Activated naive CD4-positive, alpha-beta T cell treated with anti-CD3 and anti-CD28 coated beads, Interleukin-2, amount 50 U/mL, for 72 hours (primary cell): Measurements from ENCODE around the gene RAP1GAP2. TPM values are rescaled to one million over a fixed set of nuclear protein-coding genes. Genes with fewer than 3 reads are reported as not detected.

Source experiments
- ATAC-seq, 2 donors: fragments of 150-1000 bp; cut with Tn5 transposase; 2 replicates each; pipeline ENCODE4 v1.10.0; 2021; ENCODE audit warnings: mild to moderate bottlenecking in 2 of 2, moderate library complexity in 2 of 2
- DNase-seq, 2 donors: peaks; one replicate each; pipeline ENCODE4 v3.0.0; 2021 to 2022; ENCODE audit warnings: low spot score in 2 of 2
- H3K27ac Mint-ChIP-seq, 2 donors: one replicate each; pipeline ENCODE4 v1.8.0; 2022; ENCODE audit warnings: mild to moderate bottlenecking in 2 of 2, mixed read lengths in 2 of 2
- H3K36me3 Mint-ChIP-seq, 2 donors: one replicate each; pipeline ENCODE4 v1.8.0; 2022; ENCODE audit warnings: mixed read lengths in 2 of 2
- H3K9me3 Mint-ChIP-seq, 2 donors: one replicate each; pipeline ENCODE4 v1.8.0; 2022; ENCODE audit warnings: mixed read lengths in 2 of 2
- total RNA-seq, 2 donors: library from RNA; stranded (reverse); gene quantifications; one replicate each; pipeline ENCODE4 v1.2.3, GENCODE V29; 2022

The RAP1GAP2 gene
- total RNA-seq: under 1 TPM; 0.29 to 0.50 TPM

DNA sequence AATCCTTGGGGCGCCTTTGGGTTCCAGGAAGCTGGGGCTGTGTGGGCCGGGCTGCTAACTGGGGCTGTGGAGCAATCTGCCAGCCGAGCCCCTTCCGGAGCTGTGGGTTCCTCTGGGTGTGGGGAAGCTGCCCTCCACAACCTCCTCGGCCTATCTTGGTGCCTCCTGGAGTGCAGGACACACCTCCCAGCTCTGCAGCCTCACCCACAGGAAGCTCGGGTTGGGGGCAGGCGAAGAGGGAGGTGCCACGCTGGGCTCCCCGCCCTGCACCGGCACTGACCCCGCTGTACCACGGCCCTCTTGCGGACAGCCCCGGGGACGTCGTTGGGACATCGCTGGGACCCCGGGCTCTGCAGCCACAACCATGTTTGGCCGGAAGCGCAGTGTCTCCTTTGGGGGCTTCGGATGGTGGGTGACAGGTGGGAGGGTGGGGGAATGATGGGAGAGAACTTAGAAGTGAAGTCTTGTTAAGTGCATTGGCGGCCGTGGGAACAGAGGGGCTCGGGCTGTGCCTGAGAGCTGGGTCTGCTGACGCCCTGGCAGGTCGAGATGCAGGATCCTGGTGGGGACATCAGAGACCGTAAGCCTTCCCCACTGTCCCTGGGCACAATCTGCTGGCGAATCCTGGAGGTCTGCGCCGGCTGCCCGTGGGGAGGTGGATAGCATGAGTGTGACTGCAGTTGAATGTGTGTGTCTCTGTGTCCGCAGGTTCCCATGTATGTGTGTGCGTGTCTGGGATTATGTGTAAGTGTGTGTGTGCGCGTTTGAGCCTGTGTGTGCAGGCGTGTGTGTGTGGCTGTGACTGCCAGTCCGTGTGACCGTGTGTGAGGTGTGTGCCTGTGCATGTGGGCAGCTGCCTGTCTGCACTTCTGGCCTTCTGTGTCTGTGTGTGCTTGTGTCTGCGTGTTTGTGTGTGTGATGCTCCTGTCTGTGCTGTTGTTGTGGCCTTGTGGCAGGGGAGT, at the start of gene RAP1GAP2:
Gene RAP1GAP2, plus strand, starts transcription at position 275 of the 962 bp plus-strand sequence. Its CDS starts 90 bp downstream, at position 365.
- Mint-ChIP-seq H3K27ac (peak within 1 kb of the TSS in 1 of 2 donors; percentile 14), H3K9me3 (no peaks in the 10 kb centered on the region), H3K36me3 (no peaks in the 10 kb centered on the region)
- peak; percentile 61 to 81 for ATAC-seq
- peak in 1 of 2 donors; percentile 45 for DNase-seq

DNA sequence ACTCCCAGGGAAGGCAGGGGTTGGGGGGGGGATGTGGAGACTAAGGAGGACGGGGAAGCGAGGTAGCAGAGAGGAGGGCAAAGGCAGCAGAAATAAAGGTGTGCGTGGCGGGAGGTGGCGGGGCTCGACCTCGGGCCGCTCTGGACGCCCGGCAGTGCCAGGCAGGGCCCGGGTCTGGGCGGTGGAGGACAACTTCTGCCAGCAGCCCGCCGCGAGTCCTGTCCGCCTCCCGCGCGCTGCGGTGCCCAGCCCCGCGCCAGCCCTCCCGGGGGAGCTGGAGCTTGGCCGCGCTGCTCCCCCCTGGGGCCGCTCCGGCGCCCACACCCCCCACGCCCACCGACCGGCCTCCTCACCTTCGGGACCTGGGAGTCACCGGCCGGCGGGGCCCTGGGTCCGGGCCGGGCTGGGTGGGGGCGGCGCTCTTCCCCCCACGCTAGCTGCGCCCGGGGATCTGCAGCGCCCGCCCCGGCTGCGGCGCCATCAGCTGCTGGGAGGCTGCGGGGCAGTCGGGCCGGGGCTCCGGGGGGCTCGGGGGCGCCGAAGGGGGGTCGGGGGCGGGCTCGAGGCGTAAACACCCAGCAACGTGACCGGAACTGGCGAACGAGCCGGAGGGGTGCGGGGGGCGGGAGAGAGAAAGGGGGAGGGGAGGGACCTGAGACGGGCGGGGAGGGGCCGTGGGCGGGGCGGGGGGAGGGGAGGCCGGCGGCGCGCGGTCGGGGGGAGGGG, 47.0 kb upstream of the RAP1GAP2 start, which contains the start of gene CCDC92B:
Gene CCDC92B, minus strand, starts transcription at position 595 of the 726 bp plus-strand sequence. CDS start 14,507 bp downstream, outside the sequence.
- ATAC-seq: no peak
- no peak within 1 kb of the TSS for H3K27ac Mint-ChIP-seq
- H3K9me3 Mint-ChIP-seq: peaks cover 0 to 3% of the 10 kb centered on the region in 2 donors
- no peak for DNase-seq
- H3K36me3 Mint-ChIP-seq: peaks cover 0 to 4% of the 10 kb centered on the region in 2 donors

DNA sequence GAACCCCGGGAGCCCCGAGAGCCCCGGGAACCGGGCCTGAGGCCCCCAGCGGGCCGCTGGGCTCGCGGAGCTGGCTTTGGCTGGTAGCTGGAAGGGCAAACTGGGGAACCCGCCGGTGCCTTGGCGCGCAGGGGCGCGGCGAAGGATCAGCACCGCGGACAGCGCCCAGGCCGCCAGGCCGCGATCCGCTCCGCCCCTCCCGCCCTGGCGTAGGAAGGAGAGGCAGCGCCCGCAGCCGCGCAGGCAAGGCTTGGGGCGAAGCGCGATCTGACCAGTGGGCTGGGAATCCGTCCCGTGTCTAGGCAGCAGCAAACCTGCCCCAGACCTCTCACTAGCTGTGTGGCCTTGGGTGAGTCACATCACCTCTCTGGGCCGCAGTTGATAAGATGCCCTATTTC, 46.5 kb upstream of the RAP1GAP2 start:
- DNase-seq: peak; percentile 62 to 85
- no peak overlapping the region for H3K27ac Mint-ChIP-seq

DNA sequence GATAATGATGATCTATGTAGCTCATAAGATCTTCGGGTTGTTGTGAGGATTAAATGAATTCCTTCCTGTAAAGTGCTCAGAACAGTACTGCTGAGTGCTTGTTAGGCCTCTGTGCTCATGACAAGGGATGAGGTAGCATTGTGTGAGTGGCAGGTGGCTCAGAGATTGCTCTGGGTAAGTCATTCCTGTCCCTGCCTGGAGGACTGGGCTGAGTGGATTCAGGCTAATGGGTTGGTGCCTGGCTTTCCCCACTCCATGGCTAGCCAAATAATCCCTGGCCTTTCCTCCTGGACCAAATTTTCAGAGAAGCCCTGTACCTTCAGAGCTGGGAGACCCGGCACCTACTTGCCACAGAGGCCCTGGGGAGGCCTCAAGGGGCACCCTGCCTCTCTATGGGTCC, 45.5 kb upstream of the RAP1GAP2 start:
- Mint-ChIP-seq H3K9me3 (peaks cover 0 to 3% of the 10 kb centered on the region in 2 donors), H3K36me3 (peaks cover 0 to 4% of the 10 kb centered on the region in 2 donors), H3K27ac (no peak overlapping the region)
- DNase-seq: no peak
- no peak for ATAC-seq

More for the DNA sequence above, 46.5 kb upstream of the RAP1GAP2 start:
- peaks cover 0 to 4% of the 10 kb centered on the region in 2 donors for H3K36me3 Mint-ChIP-seq
- peaks cover 0 to 3% of the 10 kb centered on the region in 2 donors for H3K9me3 Mint-ChIP-seq
- ATAC-seq: peak; percentile 93 to 97

DNA sequence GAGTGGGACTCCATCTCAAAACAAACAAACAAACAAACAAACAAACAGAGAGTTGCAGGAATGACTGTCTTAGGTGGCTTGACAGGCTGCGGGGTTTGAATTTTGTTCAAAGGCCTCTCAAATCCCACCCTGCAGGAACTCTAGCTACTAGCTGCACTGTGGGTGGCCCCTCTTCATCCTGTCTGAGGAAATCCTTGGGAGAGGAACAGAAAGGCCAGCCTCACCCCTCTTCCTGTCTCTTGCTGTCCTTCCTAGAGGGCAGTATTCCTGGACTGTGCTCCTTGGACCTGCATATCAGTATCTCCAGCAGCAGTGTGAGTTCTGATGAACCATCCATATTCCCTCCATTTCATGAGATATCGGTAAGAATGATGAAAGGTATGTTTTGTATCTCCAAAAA, 44.7 kb upstream of the RAP1GAP2 start:
- H3K27ac Mint-ChIP-seq: no peak overlapping the region
- H3K36me3 Mint-ChIP-seq: peaks cover 0 to 4% of the 10 kb centered on the region in 2 donors
- ATAC-seq (no peak), DNase-seq (no peak)
- peaks cover 0 to 3% of the 10 kb centered on the region in 2 donors for H3K9me3 Mint-ChIP-seq

DNA sequence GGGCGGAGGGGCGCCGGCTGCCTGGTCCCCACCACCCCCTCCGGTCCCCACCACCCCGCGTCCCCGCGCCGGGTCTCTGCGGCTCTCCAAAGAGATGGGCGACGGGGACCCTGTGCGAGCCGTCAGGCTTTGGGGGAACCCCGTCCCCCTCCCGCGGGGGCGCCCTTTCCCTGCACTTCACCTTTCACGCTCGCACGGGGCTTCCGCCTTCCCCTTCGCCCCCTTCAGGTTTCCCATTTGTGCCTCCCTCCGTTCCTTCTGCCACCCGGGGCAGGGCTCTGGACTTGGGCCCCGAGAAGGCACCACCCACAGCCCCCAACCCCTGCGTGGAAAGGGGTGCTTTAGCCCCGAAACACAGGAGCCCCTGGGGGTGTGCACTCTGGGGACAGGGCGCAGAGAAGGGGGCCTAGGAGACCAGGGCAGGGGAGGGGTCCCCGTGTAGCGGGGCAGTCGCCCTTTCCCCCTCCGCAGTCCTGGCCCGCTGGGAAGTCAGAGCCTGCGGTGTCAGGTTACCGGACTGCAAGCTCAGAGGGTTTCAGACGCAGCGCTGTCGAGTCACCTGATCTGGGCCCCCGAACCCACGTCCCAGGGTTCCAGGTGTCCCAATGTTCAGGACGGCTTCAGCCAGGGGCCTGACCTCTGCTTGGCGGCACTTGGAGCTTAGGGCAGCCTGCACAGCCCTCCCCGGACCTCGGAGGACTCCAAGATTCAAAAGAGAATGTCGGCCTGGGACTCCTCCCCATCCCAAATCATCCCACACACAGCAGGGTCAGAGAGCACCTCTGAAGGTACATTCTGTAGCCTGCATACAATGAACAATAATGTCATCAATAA, 40.1 kb upstream of the RAP1GAP2 start:
- no peak for ATAC-seq

DNA sequence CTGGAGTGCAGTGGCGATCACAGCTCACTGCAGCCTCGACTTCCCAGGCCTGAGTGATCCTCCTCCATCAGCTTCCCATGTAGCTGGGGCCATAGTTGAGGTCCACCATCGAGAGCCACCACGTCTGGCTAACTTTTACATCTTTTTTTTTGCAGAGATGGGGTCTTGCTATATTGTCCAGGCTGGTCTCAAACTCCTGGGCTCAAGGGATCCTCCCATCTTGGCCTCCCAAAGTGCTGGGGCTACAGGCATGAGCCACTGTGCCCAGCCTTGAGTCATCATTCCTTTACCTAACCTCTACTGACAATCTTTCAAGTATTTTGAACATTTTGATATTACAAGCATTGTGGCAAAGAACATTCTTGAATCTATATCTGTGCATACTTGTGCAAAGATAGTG, 37.4 kb upstream of the RAP1GAP2 start:
- no peak overlapping the region for H3K27ac Mint-ChIP-seq
- no peaks in the 10 kb centered on the region for H3K9me3 Mint-ChIP-seq
- DNase-seq (no peak), ATAC-seq (no peak)
- peaks cover 0 to 4% of the 10 kb centered on the region in 2 donors for H3K36me3 Mint-ChIP-seq

More for the DNA sequence above, 40.1 kb upstream of the RAP1GAP2 start:
- no peak overlapping the region for H3K27ac Mint-ChIP-seq
- peaks cover 0 to 4% of the 10 kb centered on the region in 2 donors for H3K36me3 Mint-ChIP-seq
- DNase-seq: no peak
- no peaks in the 10 kb centered on the region for H3K9me3 Mint-ChIP-seq

DNA sequence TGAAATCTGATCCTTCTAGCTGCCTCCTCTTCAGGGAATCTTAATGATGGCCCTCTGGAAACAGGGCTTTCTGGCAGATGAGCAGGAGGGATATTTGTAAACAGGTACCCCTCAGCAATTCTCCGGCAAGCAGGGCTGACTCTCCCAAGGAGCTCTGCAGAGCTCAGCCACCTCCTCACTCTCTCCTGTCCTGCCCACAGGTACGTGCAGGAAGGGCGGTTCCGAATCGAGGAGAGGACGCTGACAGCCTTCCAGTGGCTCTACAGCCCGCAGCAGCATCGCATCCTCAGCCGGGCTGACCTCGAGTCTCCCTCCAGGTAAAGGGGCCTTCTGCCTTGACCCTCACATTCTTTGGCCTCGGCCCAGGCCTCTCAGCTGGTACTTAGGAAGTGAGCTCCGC, 26.1 kb upstream of the RAP1GAP2 start:
- ATAC-seq: no peak
- no peak for DNase-seq
- Mint-ChIP-seq H3K27ac (no peak overlapping the region), H3K36me3 (no peaks in the 10 kb centered on the region), H3K9me3 (no peaks in the 10 kb centered on the region)

DNA sequence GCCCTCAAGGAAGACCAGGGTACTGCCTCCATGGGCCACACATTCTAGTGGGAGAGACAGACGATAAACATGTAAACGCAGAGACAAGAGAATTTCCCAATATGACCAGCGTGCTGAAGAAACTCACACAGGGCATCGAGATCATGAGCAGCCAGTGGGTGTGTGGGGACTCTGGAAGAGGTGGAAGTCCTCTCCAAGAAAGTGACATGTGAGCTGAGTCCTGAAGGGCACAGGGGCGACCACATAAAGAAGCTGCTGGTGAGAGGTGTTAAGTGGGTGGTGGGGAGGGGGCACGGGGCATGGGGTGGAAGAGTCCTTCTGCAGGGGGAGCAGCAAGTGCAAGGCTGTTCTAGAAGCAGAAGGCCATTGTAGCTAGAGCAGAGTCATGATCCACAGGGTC, 21.0 kb upstream of the RAP1GAP2 start:
- H3K9me3 Mint-ChIP-seq: no peaks in the 10 kb centered on the region
- DNase-seq: no peak
- no peaks in the 10 kb centered on the region for H3K36me3 Mint-ChIP-seq
- no peak for ATAC-seq
- no peak overlapping the region for H3K27ac Mint-ChIP-seq

DNA sequence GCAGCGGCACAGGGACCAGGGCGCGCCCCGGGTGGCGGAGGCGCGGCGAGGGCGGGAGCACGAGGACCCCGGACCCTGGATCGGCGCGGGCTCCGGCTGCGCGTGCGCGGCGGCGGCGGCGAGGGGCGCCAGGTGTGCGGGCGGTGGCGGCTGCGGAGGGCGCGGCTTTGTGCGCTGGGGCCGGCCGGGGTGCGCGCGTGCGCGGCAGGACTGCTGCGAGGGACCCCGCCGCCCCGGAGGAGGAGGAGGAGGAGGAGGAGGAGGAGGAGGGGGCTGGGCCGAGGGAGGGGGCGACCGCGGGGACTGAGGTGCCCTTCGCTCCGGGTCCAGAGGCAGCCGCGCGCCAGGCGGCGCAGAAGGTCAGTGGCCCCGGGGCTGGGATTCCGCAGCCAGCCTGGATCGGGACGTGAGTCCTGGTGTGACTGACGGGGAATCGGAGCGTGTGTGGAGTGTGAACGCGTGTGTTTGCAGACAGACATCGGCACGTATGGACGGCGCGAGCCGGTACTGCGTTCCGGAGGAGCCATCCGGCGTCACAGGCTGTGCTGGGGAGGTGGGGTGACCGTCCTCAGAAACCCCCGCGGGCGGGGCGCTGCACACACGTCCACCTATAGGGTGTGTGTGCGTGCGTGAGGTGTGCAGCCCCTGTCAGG, 19.5 kb upstream of the RAP1GAP2 start:
- no peaks in the 10 kb centered on the region for H3K36me3 Mint-ChIP-seq
- peak in 1 of 2 donors; percentile 57 for ATAC-seq
- no peak overlapping the region for H3K27ac Mint-ChIP-seq
- DNase-seq: no peak
- H3K9me3 Mint-ChIP-seq: no peaks in the 10 kb centered on the region

DNA sequence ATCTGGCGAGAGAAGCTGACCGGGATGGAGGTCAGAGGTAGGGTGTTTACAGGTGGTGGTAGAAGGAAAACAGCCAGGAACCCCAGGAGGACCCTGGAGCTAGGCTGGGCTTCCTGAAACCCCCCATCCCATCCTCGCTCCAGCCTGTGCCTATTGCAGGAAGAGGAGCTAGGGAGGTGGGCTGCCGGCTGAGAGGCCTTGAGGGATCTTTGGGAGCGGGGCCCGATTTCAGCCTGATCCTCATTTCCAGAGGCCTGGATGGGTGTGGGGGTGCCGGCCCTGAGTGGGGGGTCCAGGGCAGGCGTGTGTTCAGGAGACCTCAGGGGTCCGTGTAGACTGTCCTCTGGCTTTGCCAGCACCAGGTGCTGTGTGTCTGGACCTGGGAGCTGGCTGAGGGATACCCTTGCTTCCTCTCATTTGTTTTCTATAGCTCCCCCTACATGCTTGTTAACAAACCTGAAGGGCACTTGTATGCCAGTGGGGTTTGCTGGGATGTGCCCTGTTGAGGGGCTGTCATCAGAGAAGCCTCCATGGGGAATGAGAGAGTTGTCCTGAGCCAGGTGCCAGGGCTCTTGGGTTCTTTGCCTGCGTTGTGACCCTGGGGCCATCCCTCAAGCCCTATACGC, 18.9 kb upstream of the RAP1GAP2 start:
- Mint-ChIP-seq H3K36me3 (no peaks in the 10 kb centered on the region), H3K9me3 (no peaks in the 10 kb centered on the region), H3K27ac (no peak overlapping the region)
- ATAC-seq (peak in 1 of 2 donors; percentile 12), DNase-seq (no peak)

DNA sequence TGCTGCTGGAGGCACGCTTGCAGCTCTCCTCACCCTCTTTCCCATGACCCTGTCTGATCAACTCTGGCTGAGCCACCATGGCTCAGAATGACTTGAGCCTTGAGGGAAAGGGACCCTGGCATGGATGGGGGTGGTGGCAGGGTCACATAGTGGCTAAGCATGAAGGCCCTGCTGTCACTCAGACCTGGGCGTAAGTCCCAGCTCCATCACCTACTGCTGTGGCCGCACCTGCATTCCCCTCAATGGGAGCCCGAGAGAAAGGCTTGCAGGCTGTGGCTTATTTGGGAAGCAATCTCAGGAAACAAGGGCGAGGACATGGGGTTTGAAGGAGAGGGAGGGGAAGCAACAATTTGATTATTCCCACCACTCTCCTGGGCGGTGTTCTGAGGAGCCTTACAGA, 17.7 kb upstream of the RAP1GAP2 start:
- no peak for ATAC-seq
- no peaks in the 10 kb centered on the region for H3K9me3 Mint-ChIP-seq

DNA sequence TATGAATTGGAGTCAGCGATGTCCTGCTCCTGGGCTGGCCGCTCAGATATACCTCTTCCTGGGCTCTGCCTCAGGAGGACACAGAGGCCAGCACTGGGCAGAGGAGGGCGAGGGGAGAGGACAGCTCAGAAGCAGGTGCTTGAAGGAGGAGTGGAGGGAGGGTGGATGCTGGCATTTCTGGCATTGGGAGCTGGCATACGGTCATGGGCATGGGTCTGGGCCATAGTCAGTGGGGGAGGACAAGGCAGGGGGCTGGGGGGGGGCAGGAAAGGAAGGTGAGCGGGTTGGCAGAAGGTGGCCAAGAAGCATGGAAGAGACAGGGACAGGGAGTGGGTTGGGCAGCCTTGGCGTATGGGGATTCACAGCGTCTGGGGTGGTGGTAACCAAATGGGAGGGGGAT, 16.7 kb upstream of the RAP1GAP2 start:
- ATAC-seq (no peak), DNase-seq (no peak)
- no peaks in the 10 kb centered on the region for H3K9me3 Mint-ChIP-seq
- H3K36me3 Mint-ChIP-seq: no peaks in the 10 kb centered on the region
- no peak overlapping the region for H3K27ac Mint-ChIP-seq

More for the DNA sequence above, 17.7 kb upstream of the RAP1GAP2 start:
- Mint-ChIP-seq H3K27ac (no peak overlapping the region), H3K36me3 (no peaks in the 10 kb centered on the region)
- no peak for DNase-seq

DNA sequence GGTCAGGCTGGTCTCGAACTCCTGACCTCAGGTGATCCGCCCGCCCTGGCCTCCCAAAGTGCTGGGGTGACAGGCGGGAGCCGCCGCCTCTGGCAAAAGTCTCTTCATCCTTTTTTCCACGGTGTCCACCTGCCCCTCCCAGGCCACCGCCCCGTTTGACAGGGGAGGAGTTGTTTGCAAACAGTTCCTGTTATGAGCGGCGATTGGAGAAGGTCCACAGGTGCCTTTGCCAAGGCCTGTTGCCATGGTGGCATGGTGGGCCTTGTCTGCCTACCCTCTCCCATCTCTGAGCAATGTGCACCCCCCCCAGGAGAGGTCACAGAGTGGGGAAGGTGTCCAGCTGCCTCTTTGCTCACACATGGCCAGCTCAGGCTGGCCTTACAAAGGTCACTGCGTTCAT, 16.0 kb upstream of the RAP1GAP2 start:
- H3K9me3 Mint-ChIP-seq: no peaks in the 10 kb centered on the region
- no peaks in the 10 kb centered on the region for H3K36me3 Mint-ChIP-seq
- DNase-seq: no peak
- no peak for ATAC-seq
- H3K27ac Mint-ChIP-seq: no peak overlapping the region

DNA sequence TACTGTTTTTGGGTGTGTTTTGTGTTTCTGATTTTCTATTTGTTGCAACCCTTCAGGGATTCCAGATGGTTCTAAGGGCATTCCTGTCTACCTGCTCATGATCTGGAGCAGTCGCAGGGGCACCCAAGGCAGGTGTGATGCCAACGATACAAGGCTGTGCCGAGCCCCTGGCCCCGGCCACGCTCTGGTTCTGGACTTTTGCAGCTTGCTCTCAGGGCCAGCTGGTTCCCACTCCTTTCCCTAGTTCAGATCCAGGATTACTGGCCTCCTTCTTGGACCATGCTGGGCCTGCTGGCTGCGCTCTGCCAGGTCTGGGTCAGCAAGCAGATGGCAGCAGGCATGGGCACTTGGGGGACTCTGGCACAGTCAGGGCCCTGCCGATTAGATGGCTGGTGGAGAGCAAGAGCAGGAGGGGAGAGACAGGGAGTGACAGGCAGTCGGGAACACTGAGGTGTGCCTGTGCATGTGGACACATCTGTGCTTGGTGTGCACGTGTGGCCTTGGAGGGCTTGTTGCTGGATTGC, 15.2 kb upstream of the RAP1GAP2 start:
- no peak for DNase-seq
- no peak overlapping the region for H3K27ac Mint-ChIP-seq
- H3K9me3 Mint-ChIP-seq: no peaks in the 10 kb centered on the region
- ATAC-seq: no peak
- no peaks in the 10 kb centered on the region for H3K36me3 Mint-ChIP-seq
